HepG2 (cell line): ENCODE results near the gene WDR82. TPM values are rescaled to one million over a fixed set of nuclear protein-coding genes. Genes with fewer than 3 reads are reported as not detected.
A peak's percentile ranks its signal among the peaks of the same experiment; 100 is the strongest.

Experiments
- AGO2 ChIP-seq: fragments of 200-400 bp; formaldehyde crosslinking; optimal IDR thresholded peaks from 2 replicates; pipeline ENCODE3; 2017; ENCODE audit warnings: mild to moderate bottlenecking, low read depth, low read length, moderate library complexity
- ATF4 ChIP-seq, 2 experiments: fragments of 450-650 bp in 1 of 2; sonication (generic) in 1 of 2; formaldehyde crosslinking; IDR thresholded peaks; 2 replicates each; pipeline versions ENCODE4 v1.5.0 to v1.8.0; 2020 to 2022; ENCODE audit warnings: mild to moderate bottlenecking in 1 of 2, missing genetic modification reagents in 1 of 2
- CBX2 ChIP-seq, 2 experiments: fragments of 200-600 bp in 1 of 2; sonication (generic); formaldehyde crosslinking in 1 of 2; IDR thresholded peaks; 2 replicates each; pipeline versions ENCODE4 v1.7.0 to v1.8.1; 2018 to 2022; ENCODE audit warnings: low read depth in 2 of 2, low read length in 1 of 2, mild to moderate bottlenecking in 1 of 2, missing genetic modification reagents in 1 of 2
- HOXA3 ChIP-seq: sonication (generic); formaldehyde crosslinking; IDR thresholded peaks from 2 replicates; pipeline ENCODE4 v1.5.0; 2020; ENCODE audit warnings: missing genetic modification reagents
- POLR2A ChIP-seq, 2 experiments: IDR thresholded peaks; 2 replicates each; pipeline ENCODE4 v1.6.1; 2011; ENCODE audit warnings: low read depth in 2 of 2, low read length in 2 of 2, mild to moderate bottlenecking in 1 of 2, moderate library complexity in 1 of 2; ENCODE audit not compliant: insufficient read depth in 1 of 2
- SOX5 ChIP-seq: IDR thresholded peaks from 2 replicates; pipeline ENCODE4 v1.6.1; 2016; ENCODE audit warnings: borderline replicate concordance
- TCF12 ChIP-seq, 2 experiments: fragments of 450-650 bp in 1 of 2; sonication (generic) in 1 of 2; formaldehyde crosslinking in 1 of 2; IDR thresholded peaks; 2 replicates each; pipeline versions ENCODE4 v1.6.1 to v1.8.0; 2017 to 2022; ENCODE audit warnings: antibody characterized with exemption in 1 of 2, mild to moderate bottlenecking in 1 of 2, missing genetic modification reagents in 1 of 2, moderate library complexity in 1 of 2
- TEAD2 ChIP-seq: sonication (generic); formaldehyde crosslinking; IDR thresholded peaks from 2 replicates; pipeline ENCODE4 v1.9.0; 2021; ENCODE audit warnings: missing genetic modification reagents
- THAP11 ChIP-seq: IDR thresholded peaks from 2 replicates; pipeline ENCODE4 v1.6.1; 2016; ENCODE audit warnings: missing biosample characterization, missing genetic modification reagents
- ZBTB7A ChIP-seq: sonication (generic); formaldehyde crosslinking; IDR thresholded peaks from 2 replicates; pipeline ENCODE4 v1.8.0; 2022; ENCODE audit warnings: mild to moderate bottlenecking, missing genetic modification reagents
- ZC3H13 ChIP-seq: sonication (generic); formaldehyde crosslinking; IDR thresholded peaks from 2 replicates; pipeline ENCODE4 v1.8.1; 2023; ENCODE audit warnings: mild to moderate bottlenecking, missing genetic modification reagents, moderate library complexity
- ZFYVE20 ChIP-seq: sonication (generic); formaldehyde crosslinking; IDR thresholded peaks from 2 replicates; pipeline ENCODE4 v1.8.0; 2023; ENCODE audit warnings: low read depth, mild to moderate bottlenecking, moderate library complexity, missing genetic modification reagents, borderline replicate concordance
- ZNF205 ChIP-seq: IDR thresholded peaks from 2 replicates; pipeline ENCODE4 v1.6.1; 2018; ENCODE audit warnings: missing biosample characterization, missing genetic modification reagents
- ZNF318 ChIP-seq: sonication (generic); formaldehyde crosslinking; IDR thresholded peaks from 2 replicates; pipeline ENCODE4 v1.4.0; 2020; ENCODE audit warnings: mild to moderate bottlenecking, missing genetic modification reagents
- ZNF460 ChIP-seq: sonication (generic); formaldehyde crosslinking; IDR thresholded peaks from 2 replicates; pipeline ENCODE4 v1.5.1; 2020; ENCODE audit warnings: missing genetic modification reagents, mild to moderate bottlenecking, borderline replicate concordance
- ZNF556 ChIP-seq: sonication (generic); formaldehyde crosslinking; IDR thresholded peaks from 2 replicates; pipeline ENCODE4 v1.4.0; 2020; ENCODE audit warnings: mild to moderate bottlenecking, missing genetic modification reagents, borderline replicate concordance
- ZNF619 ChIP-seq: sonication (generic); formaldehyde crosslinking; IDR thresholded peaks from 2 replicates; pipeline ENCODE4 v1.4.0; 2020; ENCODE audit warnings: mild to moderate bottlenecking, missing genetic modification reagents
- ZNF737 ChIP-seq: sonication (generic); formaldehyde crosslinking; IDR thresholded peaks from 2 replicates; pipeline ENCODE4 v1.5.0; 2020; ENCODE audit warnings: missing genetic modification reagents, mild to moderate bottlenecking, borderline replicate concordance
- polyA plus RNA-seq, 8 experiments: library from polyadenylated mRNA; depleted of rRNA in 3 of 8; stranded (reverse) in 7 of 8; unstranded in 1 of 8; fragments of >200 nt; fragmentation: Illumina TruSeq in 4 of 8; extraction: Trizol in 4 of 8; gene quantifications; 2 replicates each; pipeline versions ENCODE4 v1.2.1 to v1.2.3, GENCODE V29; 2011 to 2016; ENCODE audit warnings: low read depth in 4 of 8, missing spikeins in 1 of 8, mixed read lengths in 1 of 8; ENCODE audit not compliant: insufficient read depth in 1 of 8
- total RNA-seq, 5 experiments: library from RNA; depleted of rRNA; stranded (reverse); fragments of >200 nt; fragmentation: Illumina TruSeq; extraction: Trizol; gene quantifications; 2 replicates each; pipeline ENCODE4 v1.2.3, GENCODE V29; 2016; ENCODE audit warnings: low read depth in 1 of 5
- TF ChIP-seq, protein P1 (sequence below): conservative IDR thresholded peaks from 2 replicates; pipeline ENCODE4 v1.6.1; 2018; ENCODE audit warnings: missing genetic modification reagents

Gene WDR82
- total and polyA plus RNA-seq, 2 of the 13 experiments (the other 11 are each of a cell fraction or from before 2014, with no cell fraction given) = 39.1 to 59.5 TPM

DNA sequence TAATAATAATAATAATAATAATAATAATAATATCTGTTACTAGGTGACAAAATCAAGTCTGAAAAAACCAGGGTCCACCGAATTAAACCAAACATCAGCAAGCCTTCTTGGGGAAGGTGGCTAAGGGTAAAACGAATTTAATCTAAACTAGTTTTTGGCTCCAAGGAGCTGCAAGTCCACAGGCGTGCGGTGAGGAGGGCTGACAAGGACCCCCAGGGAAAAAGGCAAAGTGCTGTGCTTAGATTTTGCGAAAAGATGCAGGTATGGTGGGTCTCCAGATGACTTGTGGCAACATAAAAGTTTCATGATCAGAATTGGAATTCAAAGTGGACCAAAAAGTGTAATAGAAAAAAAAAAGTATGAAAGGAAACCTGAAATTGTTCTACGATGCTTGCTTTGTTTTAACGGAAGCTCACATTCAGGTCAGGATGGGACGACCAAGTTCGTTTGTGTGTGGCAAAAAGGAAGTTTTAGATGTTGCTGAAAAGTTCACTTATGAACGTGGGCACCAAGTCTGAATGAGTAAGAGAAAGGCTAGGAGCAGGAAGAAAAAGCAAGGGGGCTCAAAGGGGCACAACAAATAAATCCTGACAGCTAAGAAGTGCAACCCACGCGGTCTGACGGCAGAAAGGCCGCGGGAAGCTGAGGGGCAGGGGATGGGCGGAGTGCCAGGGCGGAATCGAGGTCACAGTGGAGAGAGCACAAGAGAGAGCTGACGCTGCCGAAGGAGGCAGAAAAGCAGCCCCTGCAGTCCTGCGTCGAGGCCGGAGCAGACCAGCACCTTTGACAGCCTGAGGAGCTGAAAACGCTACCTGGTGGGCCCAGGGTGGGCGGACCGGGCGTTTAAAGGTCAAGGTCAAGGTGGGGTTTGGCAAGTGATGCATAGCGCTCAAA is 1.1 kb downstream of the WDR82 start (continued):
- 0 out of 4 replicates have a peak, but pooled peaks of 1 of the 2 experiments have one; percentile 13 for TF ChIP-seq ATF4 (CRISPR knock-in tag; IDR thresholded peaks at IDR 0.05)
- peak; percentile 70 for TF ChIP-seq AGO2
- TF ChIP-seq ZFYVE20 (CRISPR knock-in tag) = no peak
- peak; percentile 10; the same call in 1 of the 2 replicates for TF ChIP-seq SOX5 (CRISPR knock-in tag)
- TF ChIP-seq ZC3H13 (CRISPR knock-in tag) = peak; percentile 80
- TF ChIP-seq ZNF737 (CRISPR knock-in tag) = no peak
- no peak for TF ChIP-seq ZNF556 (CRISPR knock-in tag)
- no peak for TF ChIP-seq ZBTB7A (CRISPR knock-in tag)
- TF ChIP-seq TEAD2 (CRISPR knock-in tag) = no peak
- TF ChIP-seq POLR2A (IDR thresholded peaks at IDR 0.05; ENCODE audit: insufficient read depth in 1 of 2, low read depth in 2 of 2, low read length in 2 of 2) = peak; percentile 64 to 65
- TF ChIP-seq TCF12 (IDR thresholded peaks at IDR 0.05) = no peak
- no peak for TF ChIP-seq TCF12 (CRISPR knock-in tag; IDR thresholded peaks at IDR 0.05)
- no peak for TF ChIP-seq ZNF205 (CRISPR knock-in tag)
- no peak for TF ChIP-seq ZNF460
- TF ChIP-seq HOXA3 (CRISPR knock-in tag) = no peak
- no peak for TF ChIP-seq ZNF318 (CRISPR knock-in tag)
- TF ChIP-seq THAP11 (CRISPR knock-in tag) = no peak
- no peak for TF ChIP-seq ZNF619 (CRISPR knock-in tag)
- TF ChIP-seq CBX2 (IDR thresholded peaks at IDR 0.05; ENCODE audit: low read depth, low read length) = no peak
- TF ChIP-seq CBX2 (CRISPR knock-in tag; IDR thresholded peaks at IDR 0.05; ENCODE audit: low read depth) = no peak
- TF ChIP-seq, protein P1, sequence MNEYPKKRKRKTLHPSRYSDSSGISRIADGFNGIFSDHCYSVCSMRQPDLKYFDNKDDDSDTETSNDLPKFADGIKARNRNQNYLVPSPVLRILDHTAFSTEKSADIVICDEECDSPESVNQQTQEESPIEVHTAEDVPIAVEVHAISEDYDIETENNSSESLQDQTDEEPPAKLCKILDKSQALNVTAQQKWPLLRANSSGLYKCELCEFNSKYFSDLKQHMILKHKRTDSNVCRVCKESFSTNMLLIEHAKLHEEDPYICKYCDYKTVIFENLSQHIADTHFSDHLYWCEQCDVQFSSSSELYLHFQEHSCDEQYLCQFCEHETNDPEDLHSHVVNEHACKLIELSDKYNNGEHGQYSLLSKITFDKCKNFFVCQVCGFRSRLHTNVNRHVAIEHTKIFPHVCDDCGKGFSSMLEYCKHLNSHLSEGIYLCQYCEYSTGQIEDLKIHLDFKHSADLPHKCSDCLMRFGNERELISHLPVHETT = no peak
